Renal cortical epithelial cell (primary cell): Measurements from ENCODE around the gene GET3. TPM values are rescaled to one million over a fixed set of nuclear protein-coding genes. Genes with fewer than 3 reads are reported as not detected.
A peak's percentile ranks its signal among the peaks of the same experiment; 100 is the strongest.
"Not testable (repeated sequence)": the region's sequence is repeated elsewhere in the genome, so short reads cannot be mapped to it uniquely, and the experiment has no call there.

ENCODE experiments used
- DNase-seq: peaks from one replicate; pipeline ENCODE4 v3.0.0-alpha.2; 2011; ENCODE audit warnings: low read depth
- total RNA-seq: library from RNA; depleted of rRNA; stranded (reverse); fragments of >200 nt; gene quantifications from 2 replicates; pipeline ENCODE4 v1.2.3, GENCODE V29; 2014

The GET3 gene
- total RNA-seq, 1 donor from 2014 or later, result 74.4 TPM

- no peak for DNase-seq
These were observed 21.4 kb upstream of the GET3 start for GRCh38 chr19:12715929-12716328.

- no peak for DNase-seq
These were observed 17.0 kb upstream of the GET3 start for GRCh38 chr19:12720296-12720695.

GRCh38 chr19:12720851-12721655 lies 16.2 kb upstream of the GET3 start:
- DNase-seq, result no peak

- DNase-seq, result peak; percentile 20
These were observed 15.4 kb upstream of the GET3 start for GRCh38 chr19:12721656-12722565.

- peak; percentile 97 for DNase-seq
These were observed 14.5 kb upstream of the GET3 start for GRCh38 chr19:12722566-12723380.

GRCh38 chr19:12723381-12723640 lies 14.0 kb upstream of the GET3 start:
- DNase-seq, result peak; percentile 7

- peak; percentile 42 for DNase-seq
These were observed 13.5 kb upstream of the GET3 start, which contains the start of gene TNPO2 for GRCh38 chr19:12723641-12724426. TSS of gene TNPO2 (minus strand) at chr19:12723932. CDS start at chr19:12720977, 2,955 bp downstream.

GRCh38 chr19:12725612-12726011 lies 11.7 kb upstream of the GET3 start:
- not testable (repeated sequence) for DNase-seq

GRCh38 chr19:12726988-12727316 lies 10.3 kb upstream of the GET3 start:
- DNase-seq, result no peak

- no peak for DNase-seq
These were observed 9.4 kb upstream of the GET3 start for GRCh38 chr19:12727745-12728433.

GRCh38 chr19:12730064-12730463 lies 7.2 kb upstream of the GET3 start:
- no peak for DNase-seq

GRCh38 chr19:12731337-12731736 lies 6.0 kb upstream of the GET3 start:
- DNase-seq, result no peak

GRCh38 chr19:12733369-12734214 lies 3.7 kb upstream of the GET3 start:
- DNase-seq, result peak; percentile 45

GRCh38 chr19:12737835-12738351 lies 596 bp downstream of the GET3 start:
- DNase-seq, result no peak

- no peak for DNase-seq
These were observed 8.0 kb downstream of the GET3 start for GRCh38 chr19:12745166-12745897.

- DNase-seq, result no peak
These were observed 11.2 kb downstream of the GET3 start for GRCh38 chr19:12748489-12748888.

GRCh38 chr19:12749938-12750521 lies 12.7 kb downstream of the GET3 start:
- DNase-seq, result no peak

- DNase-seq, result no peak
These were observed 13.6 kb downstream of the GET3 start for GRCh38 chr19:12750851-12751250.

GRCh38 chr19:12751635-12752034 lies 14.3 kb downstream of the GET3 start, which contains the start of gene BEST2:
TSS of gene BEST2 (plus strand) at chr19:12751791. CDS start at chr19:12752593, 802 bp downstream.
- DNase-seq, result no peak
